ENCODE results near the gene HNRNPF.

- no peak for TF ChIP-seq POLR2A (IDR thresholded peaks at IDR 0.05)
- no peak for TF ChIP-seq CTCF (IDR thresholded peaks at IDR 0.05)
- TF ChIP-seq POLR2AphosphoS5 (IDR thresholded peaks at IDR 0.05; ENCODE audit: insufficient read depth in 1 of 2, low read depth in 1 of 2) = no peak
These were observed 12.2 kb upstream of the HNRNPF start for GRCh38 chr10:43421201-43421507.

Data from vagina (tissue), 2 donors.